Sigmoid colon (tissue), 4 donors: ENCODE measurements around the gene WDR91.

ENCODE experiments used
- EP300 ChIP-seq, 4 donors: sonication (generic); formaldehyde crosslinking; IDR thresholded peaks; one replicate each; pipeline ENCODE4 v1.6.1; 2017; ENCODE audit warnings: antibody characterized with exemption in 4 of 4
- POLR2A ChIP-seq, 2 donors: fragments of 450-650 bp; IDR thresholded peaks; one replicate each; pipeline ENCODE4 v1.6.1; 2016; ENCODE audit warnings: antibody characterized with exemption in 2 of 2, mild to moderate bottlenecking in 2 of 2, moderate library complexity in 2 of 2
- POLR2AphosphoS5 ChIP-seq, 4 donors: sonication (generic); formaldehyde crosslinking; IDR thresholded peaks; one replicate each; pipeline ENCODE4 v1.6.1; 2017; ENCODE audit warnings: antibody characterized with exemption in 4 of 4
- TF ChIP-seq, protein P1 (sequence below), 4 experiments: fragments of 450-650 bp in 3 of 4; fragments of 200-600 bp in 1 of 4; IDR thresholded peaks; one replicate each; pipeline ENCODE4 v1.5.1; 2016 to 2019; ENCODE audit warnings: antibody characterized with exemption in 4 of 4, mild to moderate bottlenecking in 3 of 4, moderate library complexity in 2 of 4

- TF ChIP-seq POLR2A (IDR thresholded peaks at IDR 0.05) (no peak), POLR2AphosphoS5 (IDR thresholded peaks at IDR 0.05) (no peak), EP300 (IDR thresholded peaks at IDR 0.05) (no peak)
- TF ChIP-seq, protein P1, sequence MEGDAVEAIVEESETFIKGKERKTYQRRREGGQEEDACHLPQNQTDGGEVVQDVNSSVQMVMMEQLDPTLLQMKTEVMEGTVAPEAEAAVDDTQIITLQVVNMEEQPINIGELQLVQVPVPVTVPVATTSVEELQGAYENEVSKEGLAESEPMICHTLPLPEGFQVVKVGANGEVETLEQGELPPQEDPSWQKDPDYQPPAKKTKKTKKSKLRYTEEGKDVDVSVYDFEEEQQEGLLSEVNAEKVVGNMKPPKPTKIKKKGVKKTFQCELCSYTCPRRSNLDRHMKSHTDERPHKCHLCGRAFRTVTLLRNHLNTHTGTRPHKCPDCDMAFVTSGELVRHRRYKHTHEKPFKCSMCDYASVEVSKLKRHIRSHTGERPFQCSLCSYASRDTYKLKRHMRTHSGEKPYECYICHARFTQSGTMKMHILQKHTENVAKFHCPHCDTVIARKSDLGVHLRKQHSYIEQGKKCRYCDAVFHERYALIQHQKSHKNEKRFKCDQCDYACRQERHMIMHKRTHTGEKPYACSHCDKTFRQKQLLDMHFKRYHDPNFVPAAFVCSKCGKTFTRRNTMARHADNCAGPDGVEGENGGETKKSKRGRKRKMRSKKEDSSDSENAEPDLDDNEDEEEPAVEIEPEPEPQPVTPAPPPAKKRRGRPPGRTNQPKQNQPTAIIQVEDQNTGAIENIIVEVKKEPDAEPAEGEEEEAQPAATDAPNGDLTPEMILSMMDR (IDR thresholded peaks at IDR 0.05): no peak
Measured at GRCh38 chr7:135190703-135191102, 20.6 kb downstream of the WDR91 start.
